Omental fat pad (tissue), 4 donors: Measurements from ENCODE around the gene FUT9. TPM values are rescaled to one million over a fixed set of nuclear protein-coding genes. Genes with fewer than 3 reads are reported as not detected.

ENCODE experiments used
- ATAC-seq: fragments of 150-250 bp; one replicate; pipeline ENCODE4 v1.9.1; 2016; ENCODE audit warnings: mild to moderate bottlenecking, moderate library complexity; ENCODE audit not compliant: low FRiP score
- DNase-seq: peaks from one replicate; pipeline ENCODE4 v3.0.0-alpha.2; 2019; ENCODE audit warnings: low spot score
- total RNA-seq, 4 donors: library from RNA; depleted of rRNA; stranded (reverse); fragments of >200 nt; gene quantifications; one replicate each; pipeline ENCODE4 v1.1.0, GENCODE V29; 2016
- TF ChIP-seq, protein P1 (sequence below), 3 donors: fragments of 450-650 bp; IDR thresholded peaks; one replicate each; pipeline ENCODE4 v1.5.1; 2016 to 2017; ENCODE audit warnings: antibody characterized with exemption in 3 of 3, mild to moderate bottlenecking in 3 of 3, moderate library complexity in 2 of 3

The FUT9 gene
- total RNA-seq, 4 donors from 2014 or later = not detected

DNA sequence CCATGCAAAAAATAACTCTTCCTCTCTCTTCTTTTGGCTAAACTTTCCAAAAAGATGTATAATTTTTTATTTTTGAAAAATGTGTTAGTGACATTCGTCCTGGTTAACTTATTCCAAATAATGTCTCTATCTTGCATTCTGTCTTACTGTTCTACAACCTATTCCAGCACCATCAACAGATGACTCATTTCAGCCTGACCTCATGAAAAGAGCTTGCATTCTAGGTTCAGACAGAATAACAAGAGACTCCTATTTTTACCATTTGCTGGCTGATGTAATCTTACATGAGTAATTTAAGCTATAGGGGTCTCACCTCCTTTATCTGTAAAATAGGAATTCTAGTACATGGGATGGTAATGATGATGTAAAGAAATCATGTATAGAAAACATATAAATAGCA is 109.0 kb downstream of the FUT9 start:
- DNase-seq (no peak), ATAC-seq (no peak)
- TF ChIP-seq, protein P1, sequence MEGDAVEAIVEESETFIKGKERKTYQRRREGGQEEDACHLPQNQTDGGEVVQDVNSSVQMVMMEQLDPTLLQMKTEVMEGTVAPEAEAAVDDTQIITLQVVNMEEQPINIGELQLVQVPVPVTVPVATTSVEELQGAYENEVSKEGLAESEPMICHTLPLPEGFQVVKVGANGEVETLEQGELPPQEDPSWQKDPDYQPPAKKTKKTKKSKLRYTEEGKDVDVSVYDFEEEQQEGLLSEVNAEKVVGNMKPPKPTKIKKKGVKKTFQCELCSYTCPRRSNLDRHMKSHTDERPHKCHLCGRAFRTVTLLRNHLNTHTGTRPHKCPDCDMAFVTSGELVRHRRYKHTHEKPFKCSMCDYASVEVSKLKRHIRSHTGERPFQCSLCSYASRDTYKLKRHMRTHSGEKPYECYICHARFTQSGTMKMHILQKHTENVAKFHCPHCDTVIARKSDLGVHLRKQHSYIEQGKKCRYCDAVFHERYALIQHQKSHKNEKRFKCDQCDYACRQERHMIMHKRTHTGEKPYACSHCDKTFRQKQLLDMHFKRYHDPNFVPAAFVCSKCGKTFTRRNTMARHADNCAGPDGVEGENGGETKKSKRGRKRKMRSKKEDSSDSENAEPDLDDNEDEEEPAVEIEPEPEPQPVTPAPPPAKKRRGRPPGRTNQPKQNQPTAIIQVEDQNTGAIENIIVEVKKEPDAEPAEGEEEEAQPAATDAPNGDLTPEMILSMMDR (IDR thresholded peaks at IDR 0.05) = no peak

DNA sequence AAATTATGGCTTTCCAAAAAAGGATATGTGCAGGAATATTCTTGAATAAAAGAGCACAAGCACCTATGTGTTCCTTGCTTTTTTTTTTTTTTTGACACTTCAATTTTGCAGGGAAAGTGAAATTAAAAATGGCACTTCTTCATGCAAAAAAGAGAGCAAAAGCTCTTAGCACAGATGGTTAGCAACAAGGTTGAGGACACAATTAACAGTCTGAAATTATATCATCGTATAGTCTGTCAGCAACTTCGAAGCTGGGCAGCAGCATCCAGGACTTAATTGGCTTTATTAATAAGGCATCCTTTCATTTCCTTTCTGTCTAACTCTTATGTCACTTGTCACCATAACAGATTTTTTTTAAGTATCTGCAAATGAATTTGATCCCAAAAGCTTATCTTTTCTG is 122.6 kb downstream of the FUT9 start:
- ATAC-seq = no peak
- no peak for DNase-seq
- TF ChIP-seq, protein P1 (IDR thresholded peaks at IDR 0.05) = no peak

DNA sequence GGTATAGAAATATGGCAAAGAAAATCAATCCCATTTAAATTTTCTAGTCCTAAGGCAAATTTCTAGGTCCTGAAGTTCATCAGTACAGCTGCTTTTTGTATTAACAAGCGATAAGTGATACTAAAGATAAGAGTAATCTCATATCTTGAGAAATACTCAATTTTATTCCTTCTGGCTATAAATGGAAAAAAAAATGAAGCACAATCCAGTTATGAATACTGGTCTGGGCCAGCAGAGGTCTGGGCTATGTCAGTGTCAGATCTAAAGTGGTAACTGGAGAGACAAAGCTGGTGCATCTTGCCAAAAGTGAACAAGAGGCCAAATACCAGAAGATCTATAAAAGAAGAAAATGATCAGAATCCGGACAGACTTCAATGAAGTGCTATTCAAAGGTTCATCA is 126.4 kb downstream of the FUT9 start:
- ATAC-seq = no peak
- DNase-seq = no peak
- TF ChIP-seq, protein P1 (IDR thresholded peaks at IDR 0.05) = no peak

DNA sequence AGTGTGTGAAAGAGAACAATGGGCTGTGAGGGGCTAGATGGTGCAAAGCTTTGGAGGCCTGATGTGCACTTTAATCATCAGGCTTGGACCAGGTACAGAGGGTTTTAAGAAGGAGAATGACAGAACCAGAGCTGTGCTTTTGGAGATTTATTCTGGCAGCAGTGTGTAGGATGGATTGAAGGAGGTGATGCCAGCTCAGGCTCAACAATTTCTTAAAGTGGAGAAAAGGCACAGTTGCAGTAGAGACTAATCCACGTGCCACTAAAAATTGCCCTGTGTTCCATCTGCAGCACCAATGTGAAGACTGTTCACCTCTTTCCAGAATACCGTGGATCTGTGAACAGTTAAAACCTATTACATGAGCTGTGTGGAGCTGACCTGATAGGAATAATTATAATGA is 134.7 kb downstream of the FUT9 start:
- TF ChIP-seq, protein P1 (IDR thresholded peaks at IDR 0.05) = no peak
- no peak for DNase-seq
- no peak for ATAC-seq

DNA sequence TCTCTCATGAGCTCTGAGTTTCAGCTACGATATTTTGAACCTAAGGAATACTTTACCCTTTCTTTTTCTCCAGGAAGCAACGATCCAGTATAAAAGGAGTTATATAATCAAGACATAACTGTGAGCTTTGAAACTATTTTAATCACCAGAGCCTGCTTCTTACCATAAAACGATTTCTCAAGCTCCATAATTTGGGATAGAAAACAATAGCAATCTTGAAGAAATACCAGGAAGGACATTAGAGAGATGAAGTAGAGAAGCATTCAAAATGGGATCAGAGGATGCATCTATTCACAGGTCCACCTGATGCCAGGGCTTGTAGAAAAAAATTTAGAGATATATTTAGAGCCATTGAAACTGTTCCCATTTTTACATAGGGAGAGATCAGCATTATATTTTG is 135.9 kb downstream of the FUT9 start:
- ATAC-seq (no peak), DNase-seq (no peak)
- TF ChIP-seq, protein P1 (IDR thresholded peaks at IDR 0.05) = no peak

DNA sequence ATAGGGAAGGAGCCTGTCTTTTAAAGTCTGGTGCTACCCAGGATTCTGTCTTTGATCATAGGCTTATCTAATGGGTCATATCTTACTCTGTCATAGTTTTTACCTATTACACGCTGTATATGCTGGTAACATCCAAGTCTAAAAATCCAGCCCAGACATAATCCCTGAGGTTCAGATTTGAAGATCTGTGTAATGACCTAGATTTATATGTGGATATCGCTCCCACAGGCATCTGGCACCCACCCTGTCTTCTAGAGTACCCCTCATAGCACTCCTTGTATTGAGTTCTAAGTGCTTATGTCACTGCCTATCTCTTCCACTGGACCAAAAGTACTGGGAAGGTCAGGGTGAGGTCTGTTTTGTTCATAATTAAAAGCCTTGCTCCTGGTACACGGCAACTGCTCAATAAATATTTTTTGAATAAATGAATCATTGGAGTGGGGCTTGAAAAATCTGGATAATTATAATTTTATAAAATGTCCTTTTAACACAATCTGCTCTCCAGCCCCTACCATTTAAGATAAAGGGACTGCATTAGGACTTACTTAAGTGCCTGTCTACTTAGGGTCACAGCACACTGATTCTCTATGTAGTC is 136.4 kb downstream of the FUT9 start:
- DNase-seq = no peak
- TF ChIP-seq, protein P1 (IDR thresholded peaks at IDR 0.05) = no peak
- no peak for ATAC-seq

DNA sequence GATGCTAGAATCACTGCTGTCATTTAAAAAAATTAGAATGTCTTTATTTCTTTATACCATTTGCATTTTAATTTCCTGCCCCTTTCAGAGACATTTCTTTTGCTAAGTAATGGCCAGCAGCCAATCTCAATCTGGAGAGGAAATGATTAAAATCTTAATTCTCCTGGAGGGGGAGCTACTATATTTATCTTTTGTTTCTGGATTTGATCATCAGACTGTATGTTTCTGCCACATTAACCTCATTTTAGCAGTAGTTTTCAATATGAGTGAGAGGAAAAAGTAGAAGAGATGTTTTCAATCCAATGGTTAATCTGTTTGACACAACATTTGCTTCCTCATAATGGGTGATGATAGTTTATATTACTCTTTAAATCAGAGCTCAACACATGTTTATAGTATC is 138.0 kb downstream of the FUT9 start:
- no peak for DNase-seq
- no peak for ATAC-seq
- TF ChIP-seq, protein P1 (IDR thresholded peaks at IDR 0.05) = no peak
